ENCODE results near the gene NEK6.

DNA sequence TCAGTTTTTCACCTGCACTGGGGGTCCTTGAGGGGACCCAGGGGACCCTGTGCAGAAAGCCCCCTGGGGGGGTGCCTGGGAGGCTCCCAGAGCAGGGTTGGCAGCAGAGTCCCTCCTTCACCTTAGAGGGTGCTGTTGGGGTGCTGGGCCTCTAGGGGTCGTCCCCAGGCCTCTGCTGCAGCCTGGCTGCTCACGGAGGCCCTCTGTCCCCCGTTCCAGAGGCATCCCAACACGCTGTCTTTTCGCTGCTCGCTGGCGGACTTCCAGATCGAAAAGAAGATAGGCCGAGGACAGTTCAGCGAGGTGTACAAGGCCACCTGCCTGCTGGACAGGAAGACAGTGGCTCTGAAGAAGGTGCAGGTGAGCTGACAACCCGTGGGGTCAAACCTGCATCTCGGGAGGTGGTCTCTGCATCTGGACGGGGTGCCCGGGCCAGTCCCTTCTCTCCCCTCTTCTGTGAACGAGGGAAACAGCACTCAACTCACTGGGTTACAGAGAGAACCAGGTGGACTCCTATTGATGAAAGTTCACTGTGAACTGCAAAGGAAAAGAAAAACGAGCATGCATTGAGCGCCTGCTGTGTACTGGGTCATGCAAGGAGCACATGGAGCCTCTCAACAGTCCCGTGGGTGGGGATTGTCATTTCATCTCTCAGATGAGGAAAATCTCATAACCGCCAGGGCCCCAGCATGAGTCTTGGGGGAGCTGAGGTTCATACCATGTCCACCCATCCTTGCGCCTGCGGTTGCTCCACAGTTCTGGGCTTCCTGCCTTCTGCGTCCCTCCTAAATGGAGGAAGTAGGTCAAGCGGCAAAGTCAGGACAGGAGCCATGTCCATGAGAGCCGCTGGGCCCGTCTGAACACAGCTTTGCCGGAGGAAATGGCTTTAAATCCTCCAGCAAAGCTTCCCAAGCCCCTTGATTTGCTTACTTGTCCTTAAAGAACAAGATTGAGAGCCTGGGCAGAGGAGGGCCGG, 54.8 kb downstream of the NEK6 start:
- TF ChIP-seq, protein P1, sequence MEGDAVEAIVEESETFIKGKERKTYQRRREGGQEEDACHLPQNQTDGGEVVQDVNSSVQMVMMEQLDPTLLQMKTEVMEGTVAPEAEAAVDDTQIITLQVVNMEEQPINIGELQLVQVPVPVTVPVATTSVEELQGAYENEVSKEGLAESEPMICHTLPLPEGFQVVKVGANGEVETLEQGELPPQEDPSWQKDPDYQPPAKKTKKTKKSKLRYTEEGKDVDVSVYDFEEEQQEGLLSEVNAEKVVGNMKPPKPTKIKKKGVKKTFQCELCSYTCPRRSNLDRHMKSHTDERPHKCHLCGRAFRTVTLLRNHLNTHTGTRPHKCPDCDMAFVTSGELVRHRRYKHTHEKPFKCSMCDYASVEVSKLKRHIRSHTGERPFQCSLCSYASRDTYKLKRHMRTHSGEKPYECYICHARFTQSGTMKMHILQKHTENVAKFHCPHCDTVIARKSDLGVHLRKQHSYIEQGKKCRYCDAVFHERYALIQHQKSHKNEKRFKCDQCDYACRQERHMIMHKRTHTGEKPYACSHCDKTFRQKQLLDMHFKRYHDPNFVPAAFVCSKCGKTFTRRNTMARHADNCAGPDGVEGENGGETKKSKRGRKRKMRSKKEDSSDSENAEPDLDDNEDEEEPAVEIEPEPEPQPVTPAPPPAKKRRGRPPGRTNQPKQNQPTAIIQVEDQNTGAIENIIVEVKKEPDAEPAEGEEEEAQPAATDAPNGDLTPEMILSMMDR (IDR thresholded peaks at IDR 0.05): no peak
- no peak for TF ChIP-seq POLR2A (IDR thresholded peaks at IDR 0.05)

Data from adrenal gland (tissue), 5 donors.